SK-N-SH (cell line): ENCODE results near the gene SLC17A4.

ENCODE experiments used
- EP300 ChIP-seq, 2 experiments: IDR thresholded peaks; 2 replicates each; pipeline versions ENCODE4 v1.4.0 to v1.6.1; 2012; ENCODE audit warnings: borderline replicate concordance in 1 of 2, low read depth in 1 of 2, low read length in 1 of 2
- JUND ChIP-seq: IDR thresholded peaks from 2 replicates; pipeline ENCODE4 v1.4.0; 2012
- POLR2AphosphoS5 ChIP-seq: IDR thresholded peaks from 2 replicates; pipeline ENCODE4 v1.6.1; 2012; ENCODE audit warnings: low read depth, low read length
- RAD21 ChIP-seq: IDR thresholded peaks from 2 replicates; pipeline ENCODE4 v1.6.1; 2012; ENCODE audit warnings: mild to moderate bottlenecking, low read length
- USF2 ChIP-seq: fragments of 150-350 bp; IDR thresholded peaks from 2 replicates; pipeline ENCODE4 v1.6.1; 2017; ENCODE audit warnings: antibody characterized with exemption, low read length, low read depth, borderline replicate concordance
- ZBTB33 ChIP-seq: IDR thresholded peaks from 2 replicates; pipeline ENCODE4 v1.4.0; 2012; ENCODE audit warnings: low read depth, borderline replicate concordance

GRCh38 chr6:25731721-25732120 is 22.8 kb upstream of the SLC17A4 start:
- TF ChIP-seq POLR2AphosphoS5 (no peak), EP300 (IDR thresholded peaks at IDR 0.05; ENCODE audit: borderline replicate concordance in 1 of 2, low read depth in 1 of 2, low read length in 1 of 2) (no peak), USF2 (no peak), RAD21 (no peak), ZBTB33 (no peak), JUND (no peak)
